ENCODE results near the gene LY86.

The LY86 gene

GRCh38 chr6:6682225-6682624 is 93.7 kb downstream of the LY86 start:
- DNase-seq (ENCODE audit: low spot score): no peak

- DNase-seq (ENCODE audit: low spot score): no peak
Observed at GRCh38 chr6:6683969-6684833, 95.7 kb downstream of the LY86 start.

GRCh38 chr6:6685249-6686040 is 96.9 kb downstream of the LY86 start:
- DNase-seq (ENCODE audit: low spot score): no peak

GRCh38 chr6:6686176-6686575 is 97.7 kb downstream of the LY86 start:
- no peak for DNase-seq (ENCODE audit: low spot score)

- DNase-seq (ENCODE audit: low spot score): no peak
Observed at GRCh38 chr6:6686748-6687601, 98.5 kb downstream of the LY86 start.

GRCh38 chr6:6688283-6688682 is 99.8 kb downstream of the LY86 start:
- no peak for DNase-seq (ENCODE audit: low spot score)

GRCh38 chr6:6688951-6689350 is 100.4 kb downstream of the LY86 start:
- no peak for DNase-seq (ENCODE audit: low spot score)

- DNase-seq (ENCODE audit: low spot score): no peak
Observed at GRCh38 chr6:6689400-6690143, 101.1 kb downstream of the LY86 start.

- no peak for DNase-seq (ENCODE audit: low spot score)
Observed at GRCh38 chr6:6690144-6690483, 101.6 kb downstream of the LY86 start.

GRCh38 chr6:6694368-6694780 is 105.9 kb downstream of the LY86 start:
- no peak for DNase-seq (ENCODE audit: low spot score)

GRCh38 chr6:6694825-6695624 is 106.5 kb downstream of the LY86 start:
- DNase-seq (ENCODE audit: low spot score): no peak

- DNase-seq (ENCODE audit: low spot score): no peak
Observed at GRCh38 chr6:6695625-6696276, 107.2 kb downstream of the LY86 start.

GRCh38 chr6:6696867-6697531 is 108.5 kb downstream of the LY86 start:
- DNase-seq (ENCODE audit: low spot score): no peak

GRCh38 chr6:6697620-6698019 is 109.1 kb downstream of the LY86 start:
- DNase-seq (ENCODE audit: low spot score): no peak

- DNase-seq (ENCODE audit: low spot score): no peak
Observed at GRCh38 chr6:6699741-6700367, 111.3 kb downstream of the LY86 start.

GRCh38 chr6:6700407-6701270 is 112.1 kb downstream of the LY86 start:
- DNase-seq (ENCODE audit: low spot score): no peak

GRCh38 chr6:6701864-6702263 is 113.3 kb downstream of the LY86 start:
- DNase-seq (ENCODE audit: low spot score): no peak

- no peak for DNase-seq (ENCODE audit: low spot score)
Observed at GRCh38 chr6:6703699-6704098, 115.2 kb downstream of the LY86 start.

Data from CD4-positive, alpha-beta T cell treated with Interleukin-6 at 100 ng/mL for 8 hours (primary cell).